GM19395 (cell line): Measurements from ENCODE around the gene GDF7.

ENCODE experiments used
- ATAC-seq: cut with Tn5 transposase; IDR thresholded peaks from one replicate; pipeline ENCODE4 v1.9.1; 2021; ENCODE audit warnings: mild to moderate bottlenecking, moderate library complexity; ENCODE audit not compliant: unreplicated experiment

GDF7 gene

DNA sequence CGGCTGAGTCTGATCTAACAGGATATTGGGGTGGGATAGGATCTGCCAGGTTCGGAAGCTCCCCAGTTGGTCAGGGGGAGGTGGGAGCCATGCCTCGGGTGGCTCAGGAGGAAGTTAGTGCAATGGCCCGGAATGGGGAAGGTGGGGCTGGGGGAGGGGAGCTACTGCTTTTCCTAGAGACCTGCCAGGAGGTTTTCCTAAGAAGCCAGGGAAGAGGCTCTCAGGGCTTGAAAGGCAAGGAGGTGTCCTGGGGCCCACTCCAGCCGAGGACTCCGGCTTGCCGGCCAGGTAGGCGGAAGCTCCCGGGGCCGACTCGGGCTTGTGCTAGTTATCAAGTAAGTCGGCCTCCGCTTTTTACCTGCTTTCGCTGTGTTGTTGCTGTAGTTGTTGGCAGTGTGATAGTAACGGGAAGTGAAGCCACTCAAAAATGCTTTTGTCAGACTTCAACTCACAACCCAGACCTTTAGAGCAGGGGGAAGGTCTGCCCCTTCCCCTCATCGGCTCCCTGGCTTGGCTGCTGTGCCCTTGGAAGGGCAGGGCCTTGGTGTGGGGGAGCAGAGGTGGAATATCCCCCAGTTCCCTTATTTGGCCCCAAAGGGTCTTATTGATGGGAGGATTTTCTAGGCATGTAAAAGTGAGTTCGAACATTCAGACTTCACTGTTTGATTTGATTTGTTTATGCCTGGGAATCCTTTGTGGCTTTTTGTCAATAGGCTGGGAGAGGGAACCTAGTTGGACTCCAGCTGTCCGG is 5.4 kb downstream of the GDF7 start:
- no peak for ATAC-seq

DNA sequence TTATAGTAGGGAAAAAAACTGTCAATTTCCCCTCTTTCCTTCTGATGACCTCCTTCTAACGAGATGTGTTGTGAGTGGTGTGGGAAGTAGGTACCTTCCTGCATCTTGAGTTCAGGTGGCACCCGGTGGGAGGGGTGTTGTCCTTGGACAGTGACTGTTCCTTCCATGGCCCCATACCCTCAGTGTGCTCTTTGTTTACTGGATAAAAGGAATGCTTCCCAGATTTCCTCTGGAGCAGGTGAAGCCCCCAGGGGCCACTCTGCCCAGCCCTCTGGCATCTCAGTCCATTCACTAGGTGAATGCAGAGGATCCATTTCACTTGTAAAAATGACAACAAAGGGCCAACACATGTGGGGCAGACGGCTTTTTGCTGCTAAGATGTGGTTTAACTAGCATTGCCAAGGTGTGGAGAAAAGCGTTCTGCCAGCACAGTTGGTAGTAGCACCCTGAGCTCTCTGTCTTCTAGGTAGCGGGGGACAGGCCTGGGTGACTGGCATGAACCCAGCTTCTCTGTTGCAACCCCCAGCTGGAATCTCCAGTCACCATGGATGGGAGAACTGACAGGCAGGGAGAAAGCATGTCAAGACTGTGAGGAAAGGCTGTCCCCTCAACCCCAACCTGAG is 6.9 kb downstream of the GDF7 start:
- no peak for ATAC-seq

DNA sequence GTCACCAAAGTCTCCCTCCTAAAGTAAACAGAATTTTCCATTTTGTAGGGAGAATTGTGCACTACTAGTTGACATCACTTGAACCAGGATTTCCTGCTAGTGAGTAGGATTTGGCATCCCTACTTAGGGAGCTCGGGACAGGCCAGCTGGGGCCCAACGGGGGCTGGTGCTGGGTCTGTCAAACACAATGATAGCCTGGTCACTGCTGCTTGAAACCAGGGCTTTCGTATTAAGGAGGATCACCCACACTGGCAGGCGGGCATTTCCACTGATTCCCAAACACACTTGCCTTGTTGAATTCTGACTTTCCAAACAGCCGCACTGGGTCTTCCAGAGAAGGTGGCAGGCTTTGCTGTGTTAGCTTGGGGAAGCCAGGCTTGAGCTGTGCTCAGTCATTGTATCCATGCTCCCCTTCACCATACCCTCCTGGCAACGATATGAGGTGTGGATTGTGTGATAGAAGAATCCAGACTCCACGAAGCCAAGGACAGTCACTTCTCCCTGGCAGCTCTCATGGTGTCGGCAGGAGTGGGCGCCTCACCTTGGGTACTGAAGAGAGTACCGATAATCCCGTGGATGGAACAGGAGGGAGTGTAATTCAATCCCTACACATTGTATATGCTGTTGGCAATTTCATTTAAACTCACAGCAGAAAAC is 7.5 kb downstream of the GDF7 start:
- ATAC-seq, result no peak

DNA sequence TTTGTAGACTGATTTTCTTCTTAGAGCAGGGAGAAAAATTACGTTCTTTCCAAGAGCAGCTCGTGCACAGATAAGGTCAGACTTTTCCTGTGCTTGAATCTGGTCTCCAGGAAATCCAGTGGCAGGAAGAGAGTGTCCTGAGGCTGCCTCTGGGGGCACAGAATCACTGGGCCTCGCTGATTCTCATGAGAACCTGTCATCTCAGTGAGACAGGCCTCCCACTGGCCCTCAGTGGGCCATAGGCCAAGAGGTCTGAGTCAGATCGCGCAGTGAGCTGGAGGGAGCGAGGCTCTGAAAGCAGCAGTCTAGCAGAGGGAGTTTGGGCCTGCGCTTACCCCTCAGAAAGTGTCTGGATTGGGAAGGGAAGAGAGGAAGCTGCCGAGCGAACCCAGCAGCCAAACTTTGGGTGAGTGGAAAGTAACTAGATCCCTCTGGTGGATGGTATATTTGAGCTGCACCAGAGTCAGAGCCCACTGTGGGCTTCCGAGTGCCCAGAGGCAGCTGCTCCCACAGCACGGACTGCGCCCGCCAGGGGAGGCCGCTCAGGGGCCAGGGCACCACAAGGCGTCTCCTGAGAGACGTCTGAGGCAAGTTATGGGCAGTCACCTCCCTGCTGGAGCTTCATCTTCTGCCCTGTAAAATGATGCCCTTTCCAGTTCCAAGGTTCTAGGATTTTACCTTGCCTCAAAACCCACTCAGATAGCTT is 8.2 kb downstream of the GDF7 start:
- no peak for ATAC-seq

DNA sequence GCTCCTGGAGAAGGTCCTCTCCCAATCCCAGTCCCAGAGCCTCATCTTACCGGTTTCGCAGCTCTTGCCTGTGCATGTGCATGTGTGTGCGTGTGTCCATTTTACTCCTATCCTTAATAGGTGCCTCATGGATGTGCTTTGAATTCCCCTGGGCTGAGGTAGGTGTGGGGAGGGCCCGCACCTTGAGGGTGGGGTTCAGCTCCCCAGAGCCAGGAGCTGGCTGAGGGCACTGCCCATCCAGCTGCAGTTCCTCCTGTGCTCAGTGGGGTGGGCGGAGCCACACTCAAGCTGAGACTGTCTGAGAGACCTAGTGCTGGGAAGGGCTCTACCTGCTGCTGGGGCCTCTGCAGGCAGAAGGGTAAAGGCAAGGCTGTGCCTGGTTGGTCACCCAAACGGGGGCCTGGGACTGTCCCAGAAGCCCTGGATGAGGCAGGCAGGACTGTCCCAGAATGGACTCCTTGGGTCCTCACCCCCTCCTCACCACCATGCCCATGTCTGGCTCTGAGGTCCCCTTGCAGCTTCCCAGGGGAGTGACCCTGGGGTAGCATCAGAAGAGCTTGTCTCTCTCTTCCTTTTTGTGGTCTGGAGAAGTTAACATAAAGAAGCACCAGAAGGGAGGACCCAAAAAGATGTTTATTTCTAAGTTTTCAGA is 8.9 kb downstream of the GDF7 start:
- peak; percentile 55 for ATAC-seq

DNA sequence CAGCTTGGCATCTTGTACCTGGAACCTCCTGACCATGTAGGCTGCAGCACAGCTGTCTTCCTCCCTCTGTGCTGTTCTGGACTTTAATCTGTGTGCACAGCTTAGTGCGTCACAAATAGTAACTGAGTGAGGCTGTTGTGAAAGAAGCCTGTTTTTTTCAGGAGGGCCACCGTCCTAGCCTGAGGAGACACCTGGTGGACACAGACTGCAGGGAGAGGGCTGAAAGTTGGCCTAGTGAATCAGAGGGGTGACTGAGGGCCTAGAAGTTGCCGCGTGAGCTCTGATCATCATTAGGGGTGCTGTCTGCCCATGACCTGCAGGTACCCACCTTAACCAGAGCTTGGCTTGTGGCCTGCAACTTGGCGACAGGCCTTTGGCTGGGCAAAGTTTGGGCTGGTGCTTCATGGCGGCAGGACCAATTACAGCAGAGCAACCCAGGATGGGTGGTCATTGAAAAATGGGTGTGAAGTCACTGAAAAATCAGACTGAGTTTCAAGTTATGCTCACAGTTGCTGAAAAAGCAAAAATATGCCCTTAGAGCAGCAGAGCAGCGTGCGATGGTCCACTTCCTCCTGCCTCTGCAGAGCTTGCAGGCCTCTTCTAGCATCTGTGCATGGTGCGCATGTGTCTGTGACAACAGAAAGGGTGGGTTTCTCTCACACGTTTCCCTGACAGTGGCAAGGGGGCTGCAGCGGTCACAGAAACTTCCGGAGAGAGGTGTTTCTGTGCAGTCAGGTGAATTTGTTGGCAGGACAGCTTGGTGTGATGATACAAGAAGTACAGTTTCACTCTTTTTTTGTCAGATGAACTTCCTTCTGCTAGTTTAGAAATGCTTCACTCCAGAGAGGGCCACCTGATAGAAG is 9.6 kb downstream of the GDF7 start:
- peak; percentile 77 for ATAC-seq

DNA sequence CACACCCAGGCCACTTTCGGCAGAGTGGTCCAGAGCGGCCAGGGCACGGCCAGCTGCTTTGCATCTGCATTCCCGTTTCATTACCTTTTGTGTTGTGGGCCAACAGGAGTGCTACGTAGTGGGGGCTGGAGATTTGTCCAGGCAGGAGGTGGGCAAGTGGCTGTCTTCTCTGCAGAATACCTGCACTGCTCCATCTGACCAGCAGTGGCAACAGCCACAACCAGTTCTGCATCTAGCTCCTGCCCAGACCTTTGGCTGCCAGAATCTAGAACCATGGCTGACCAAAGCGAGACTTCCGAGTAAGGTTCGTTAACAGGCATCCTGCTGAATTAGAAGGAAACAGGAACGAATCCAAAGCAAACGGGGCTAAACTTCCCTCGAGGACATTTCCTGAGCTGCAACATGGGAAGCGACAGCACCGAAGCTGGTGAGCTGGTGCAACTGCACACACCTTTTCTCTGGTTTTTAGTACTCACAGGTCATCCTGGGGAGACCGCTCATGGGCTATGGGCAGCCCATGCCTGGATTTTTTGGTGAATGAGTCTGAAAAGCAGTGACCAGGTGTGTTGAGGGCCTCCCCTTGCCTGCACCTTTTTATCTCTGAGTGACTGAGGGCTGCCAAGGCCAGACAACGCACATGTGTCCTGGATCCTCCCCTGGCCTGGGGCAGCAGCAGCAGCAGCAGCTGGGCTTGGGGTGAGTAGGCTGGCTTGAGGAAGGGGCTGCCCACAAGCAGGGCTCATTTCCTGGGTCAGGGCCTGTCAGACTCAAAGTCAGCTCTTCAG is 10.5 kb downstream of the GDF7 start:
- peak; percentile 43 for ATAC-seq

DNA sequence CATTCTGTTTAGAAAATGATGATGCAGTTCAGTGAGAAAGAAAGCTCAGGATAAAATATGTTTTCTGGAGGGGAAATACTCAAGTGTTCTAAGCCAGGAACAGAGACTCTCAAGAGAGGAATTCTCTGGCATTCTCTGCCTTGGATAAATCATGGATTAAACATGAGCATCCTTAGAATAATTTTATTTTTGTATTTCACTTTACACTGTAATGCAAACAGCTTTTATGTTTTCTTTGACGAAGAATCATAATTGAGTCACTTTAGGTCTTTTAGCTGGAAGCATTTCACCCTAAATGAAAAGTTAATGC is 11.1 kb downstream of the GDF7 start:
- ATAC-seq, result no peak

DNA sequence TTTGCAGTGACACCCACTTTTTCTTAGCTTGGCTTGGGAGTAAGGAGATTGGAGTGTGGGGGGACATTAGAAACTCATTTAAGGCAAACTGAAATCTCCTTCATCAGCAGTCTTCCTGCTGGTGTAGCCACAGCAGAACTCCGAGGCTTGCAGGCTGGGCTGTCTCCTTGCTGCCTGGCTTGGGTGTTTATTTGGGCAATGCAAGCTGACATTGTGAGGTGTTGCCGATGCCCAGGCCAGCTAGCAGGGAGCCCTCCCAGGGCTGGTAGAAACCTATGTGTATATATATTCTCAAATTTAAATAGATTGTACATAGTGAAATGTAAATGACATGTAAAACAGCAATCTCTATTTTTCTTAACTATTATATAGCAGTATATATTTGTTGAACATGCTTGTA is 11.8 kb downstream of the GDF7 start:
- ATAC-seq, result no peak

DNA sequence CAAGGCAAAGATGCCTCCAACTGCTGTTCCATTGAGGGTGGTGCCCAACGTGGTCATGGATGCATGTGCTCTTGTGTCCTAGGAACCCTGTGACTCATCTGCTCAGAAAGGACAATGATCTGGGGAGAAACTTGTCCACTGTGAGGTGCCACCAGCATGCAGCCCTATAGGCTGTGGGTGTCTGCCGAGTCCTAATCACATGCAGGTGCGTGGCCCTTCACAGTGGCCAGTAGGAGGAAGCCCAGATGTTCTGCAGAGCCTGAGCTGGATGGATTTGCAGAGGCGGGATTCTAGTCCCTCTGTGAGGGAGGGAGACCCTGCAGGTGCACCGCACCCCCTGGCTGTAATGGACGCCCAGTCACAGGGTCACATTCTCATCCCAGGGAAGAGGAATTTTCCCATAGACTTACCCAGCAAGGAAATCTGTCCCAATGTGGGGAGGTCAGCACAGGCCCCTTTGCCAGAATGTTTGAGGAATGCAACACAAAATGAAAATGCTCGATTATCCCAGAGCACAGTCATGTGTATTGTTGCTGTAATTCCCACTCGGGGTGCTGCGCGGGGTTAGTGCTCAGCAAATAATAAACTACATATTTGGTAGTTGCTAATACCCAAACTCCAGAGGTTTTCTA is 13.9 kb downstream of the GDF7 start:
- ATAC-seq, result no peak

DNA sequence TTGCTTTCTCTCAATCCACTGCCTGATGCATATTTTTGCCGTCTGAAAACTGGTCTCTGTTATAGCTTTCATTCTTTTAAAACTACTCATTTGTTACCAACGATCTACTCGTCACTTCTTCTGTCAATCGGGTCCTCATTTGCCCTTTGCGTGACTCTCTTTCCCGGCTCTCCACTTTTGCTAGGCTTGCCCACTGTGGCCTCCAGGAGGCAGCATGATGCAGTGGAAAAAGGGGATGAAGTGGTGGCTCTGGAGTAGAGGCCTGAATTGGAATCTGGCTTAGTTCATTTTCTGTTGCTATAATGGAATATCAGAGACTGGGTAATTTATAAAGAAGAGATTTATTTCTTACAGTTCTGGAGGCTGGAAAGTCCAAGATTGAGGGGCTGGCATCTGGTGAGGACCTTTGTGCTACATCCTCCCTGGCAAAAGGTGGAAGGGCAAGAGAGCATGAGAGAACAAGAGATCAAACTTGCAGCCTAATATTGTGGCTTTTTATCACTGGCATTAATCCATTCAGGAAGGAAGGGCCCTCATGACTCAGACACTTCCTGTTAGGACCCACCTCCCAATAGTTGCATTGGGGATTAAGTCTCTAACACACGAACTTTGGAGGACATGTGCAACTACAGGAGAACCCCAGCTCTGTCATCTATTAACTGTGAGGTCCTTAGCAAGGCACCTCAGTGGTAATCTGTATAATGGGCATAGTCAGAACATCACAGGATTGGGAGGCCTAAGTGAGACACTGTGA is 15.4 kb downstream of the GDF7 start:
- ATAC-seq, result no peak

DNA sequence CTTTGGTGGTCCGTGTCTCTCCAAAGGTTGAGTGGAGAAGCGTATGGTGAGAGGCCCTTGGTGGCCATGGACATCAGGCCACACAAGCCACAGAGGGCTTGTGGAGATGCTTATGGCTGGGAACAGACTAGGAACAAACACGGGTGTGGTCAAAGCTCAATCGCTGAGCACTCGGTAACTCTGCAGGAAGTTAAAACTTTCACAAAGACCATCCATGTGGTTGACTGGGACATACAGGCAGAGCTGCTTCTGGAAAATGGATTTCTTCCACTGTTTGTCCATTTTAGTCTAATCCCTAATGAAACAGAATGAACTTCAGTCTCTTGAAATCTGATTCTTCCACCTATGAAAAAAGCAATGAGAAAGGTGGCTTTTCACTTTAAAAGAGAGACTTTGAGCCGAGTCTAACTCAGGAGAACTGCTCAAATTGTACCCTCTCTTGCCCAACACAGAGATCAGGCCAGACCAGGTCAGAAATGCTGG is 17.7 kb downstream of the GDF7 start:
- ATAC-seq, result no peak

DNA sequence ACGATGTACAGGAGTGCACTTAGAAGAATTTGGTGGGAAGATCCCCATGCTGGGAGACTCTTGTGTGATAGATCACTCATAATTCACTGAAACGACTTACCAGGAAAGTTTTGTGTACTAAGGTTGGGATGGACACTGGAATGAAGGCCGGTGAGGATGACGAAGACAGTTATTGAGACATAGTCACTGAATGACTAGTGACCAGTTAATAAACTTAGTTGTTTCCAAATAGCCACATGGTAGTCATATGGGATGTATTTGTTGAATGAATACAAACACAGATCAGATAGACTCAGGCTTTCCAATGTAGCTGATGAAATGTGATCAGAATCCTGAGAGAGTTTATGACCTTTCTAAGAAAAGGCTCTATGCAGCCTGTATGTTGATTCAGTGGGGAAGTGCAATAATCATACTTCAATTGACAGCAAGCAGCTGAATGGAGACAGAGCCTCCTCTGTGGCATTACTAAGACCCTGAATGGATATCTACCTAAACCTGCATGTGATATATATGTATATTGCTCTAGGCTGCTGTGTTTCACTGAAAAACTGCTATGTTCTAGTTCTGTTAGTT is 20.4 kb downstream of the GDF7 start:
- ATAC-seq, result no peak

DNA sequence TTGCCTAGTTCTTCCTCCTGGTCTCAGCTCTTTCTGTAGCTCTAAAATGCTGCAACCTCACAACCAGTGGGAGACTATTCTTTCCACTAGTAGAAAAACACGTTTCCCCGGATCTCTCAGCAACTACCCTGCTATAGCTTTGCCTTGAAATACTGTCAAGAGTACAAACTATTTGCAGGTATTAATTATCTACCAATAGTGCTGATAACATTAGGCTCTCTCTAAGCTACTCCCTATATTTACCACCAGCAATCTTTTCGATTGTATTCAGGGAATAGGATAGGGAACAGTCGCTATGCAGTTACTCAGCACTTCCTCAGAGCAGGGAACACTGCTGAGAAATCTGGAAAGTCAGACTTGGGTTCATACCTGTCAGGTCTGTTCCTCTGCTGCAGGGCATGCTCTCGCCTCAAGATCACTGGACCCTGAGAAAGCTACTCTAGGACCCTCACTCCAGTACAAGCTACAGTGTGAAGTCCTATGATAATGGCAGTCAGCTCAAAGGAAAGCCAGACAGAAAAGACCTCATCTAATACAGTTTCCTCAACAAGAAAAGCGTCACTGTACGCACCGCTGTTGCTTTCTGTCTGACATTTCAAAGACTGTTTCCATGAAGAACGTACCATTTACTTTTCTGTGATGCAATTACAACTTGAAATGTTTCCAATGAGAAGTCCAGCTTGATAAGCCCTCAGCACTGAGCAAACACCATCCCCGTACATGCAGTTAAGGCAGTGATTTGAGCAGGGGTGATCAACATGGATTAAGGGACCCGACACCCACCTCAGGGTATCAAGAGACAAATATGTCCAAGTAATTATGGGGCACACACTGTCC is 22.7 kb downstream of the GDF7 start:
- no peak for ATAC-seq

DNA sequence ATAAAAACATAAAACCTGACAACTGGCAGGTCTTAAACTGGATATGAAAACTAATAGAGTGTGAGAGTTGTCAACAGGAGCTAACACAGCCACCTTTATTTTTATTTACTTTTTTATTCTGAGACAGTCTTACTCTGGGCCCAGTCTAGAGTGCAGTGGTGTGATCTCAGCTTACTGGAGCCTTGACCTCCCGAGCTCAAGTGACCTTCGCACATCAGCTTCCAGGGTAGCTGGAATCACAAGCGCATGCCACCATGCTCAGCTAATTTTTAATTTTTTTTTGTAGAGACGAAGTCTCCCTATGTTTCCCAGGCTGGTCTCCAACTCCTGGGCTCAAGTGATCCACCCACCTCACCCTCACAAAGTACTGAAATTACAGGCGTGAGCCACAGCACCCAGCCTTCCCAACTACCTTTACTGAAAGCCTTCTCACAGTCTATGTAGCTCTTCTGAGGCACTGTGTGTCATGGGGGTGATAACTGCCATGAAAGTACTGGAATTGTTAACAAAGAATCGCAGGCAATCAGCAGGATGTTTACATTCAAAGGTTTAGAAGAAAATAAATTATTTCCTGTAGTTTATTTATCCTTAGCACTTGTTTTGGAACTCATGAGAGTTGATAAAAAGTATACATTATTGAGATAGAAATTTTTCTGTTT is 24.3 kb downstream of the GDF7 start:
- no peak for ATAC-seq

DNA sequence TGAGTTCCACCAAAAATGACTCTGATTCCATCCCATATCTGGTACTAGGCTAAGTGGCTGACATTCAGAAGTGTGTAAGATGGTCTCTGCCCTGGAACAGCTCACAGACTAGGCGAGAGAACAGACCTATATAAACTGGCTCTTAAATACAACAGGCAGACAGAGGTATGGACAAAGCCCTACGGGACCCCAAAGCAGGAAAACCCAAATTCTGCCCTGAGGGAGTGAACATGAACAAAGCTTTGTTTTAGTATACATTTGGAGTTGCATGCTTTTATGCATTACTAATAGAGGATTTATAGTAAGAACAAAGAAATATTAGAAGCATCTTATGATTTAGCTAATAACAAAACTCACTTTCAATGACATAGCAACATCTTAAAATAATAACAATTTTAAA is 25.1 kb downstream of the GDF7 start:
- ATAC-seq, result no peak

DNA sequence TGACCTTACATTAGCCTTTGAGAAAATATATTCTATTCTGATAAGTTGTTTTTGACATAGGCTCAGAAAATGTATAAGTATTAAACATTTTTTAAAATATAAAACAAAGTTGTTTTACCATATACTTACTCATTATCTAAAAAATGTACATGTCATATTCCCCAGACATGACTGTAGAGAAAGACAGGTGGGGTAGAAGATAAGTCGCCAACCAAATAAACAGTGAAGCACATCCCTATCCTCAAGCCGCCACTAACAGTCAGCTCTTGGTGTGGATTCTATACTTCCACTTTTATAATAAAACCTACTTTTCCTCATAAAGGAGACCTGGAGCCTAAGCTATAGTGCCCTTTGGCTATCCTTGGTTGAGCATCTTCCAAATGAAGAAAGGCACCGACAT is 26.4 kb downstream of the GDF7 start:
- ATAC-seq, result no peak
